ENCODE measurements around the gene CALN1. TPM values are rescaled to one million over a fixed set of nuclear protein-coding genes. Genes with fewer than 3 reads are reported as not detected.

CALN1 gene
- total RNA-seq, 1 experiment from 2014 or later: 0.05 TPM

DNA sequence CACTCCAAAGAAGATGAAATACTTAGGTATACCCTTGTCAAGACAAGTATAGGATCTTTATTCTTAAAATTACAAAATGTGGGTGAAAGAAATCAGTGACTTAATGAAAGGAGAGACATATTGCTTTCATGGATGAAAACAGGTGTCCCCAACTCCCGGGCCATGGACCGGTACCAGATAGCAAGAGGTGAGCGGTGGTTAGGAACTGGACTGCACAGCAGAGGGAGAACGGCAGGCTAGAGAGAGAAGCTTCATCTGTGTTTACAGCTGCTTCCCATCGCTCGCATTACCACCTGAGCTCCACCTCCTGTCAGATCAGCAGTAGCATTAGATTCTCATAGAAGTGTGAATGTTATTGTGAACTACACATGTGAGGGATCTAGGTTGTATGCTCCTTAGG, 408.9 kb downstream of the CALN1 start:
- Histone ChIP-seq H3K9me3 (ENCODE audit: control insufficient read depth, insufficient read depth, low read depth, low read length) (no peaks in the 10 kb centered on the region), H3K27me3 (ENCODE audit: control insufficient read depth, insufficient read depth, low read length) (no peaks in the 10 kb centered on the region), H3K36me3 (ENCODE audit: control insufficient read depth, insufficient read depth, low read length) (no peaks in the 10 kb centered on the region), H3K4me3 (ENCODE audit: low read depth in 2 of 2, low read length in 2 of 2) (no peak overlapping the region), H3K27ac (ENCODE audit: low read length) (no peak overlapping the region), H3K4me1 (ENCODE audit: control insufficient read depth, insufficient read depth, low read length) (no peaks in the 10 kb centered on the region)
- ChIA-PET CTCF (no interaction called here), POLR2A (no interaction called here)
- DNase-seq (ENCODE audit: low read depth, low spot score): no peak
- BruUV-seq (replicated peaks): no TSS peak
- no peak for TF ChIP-seq TCF7L2 (IDR thresholded peaks at IDR 0.05; ENCODE audit: low read depth, low read length)
- TF ChIP-seq, protein P1, sequence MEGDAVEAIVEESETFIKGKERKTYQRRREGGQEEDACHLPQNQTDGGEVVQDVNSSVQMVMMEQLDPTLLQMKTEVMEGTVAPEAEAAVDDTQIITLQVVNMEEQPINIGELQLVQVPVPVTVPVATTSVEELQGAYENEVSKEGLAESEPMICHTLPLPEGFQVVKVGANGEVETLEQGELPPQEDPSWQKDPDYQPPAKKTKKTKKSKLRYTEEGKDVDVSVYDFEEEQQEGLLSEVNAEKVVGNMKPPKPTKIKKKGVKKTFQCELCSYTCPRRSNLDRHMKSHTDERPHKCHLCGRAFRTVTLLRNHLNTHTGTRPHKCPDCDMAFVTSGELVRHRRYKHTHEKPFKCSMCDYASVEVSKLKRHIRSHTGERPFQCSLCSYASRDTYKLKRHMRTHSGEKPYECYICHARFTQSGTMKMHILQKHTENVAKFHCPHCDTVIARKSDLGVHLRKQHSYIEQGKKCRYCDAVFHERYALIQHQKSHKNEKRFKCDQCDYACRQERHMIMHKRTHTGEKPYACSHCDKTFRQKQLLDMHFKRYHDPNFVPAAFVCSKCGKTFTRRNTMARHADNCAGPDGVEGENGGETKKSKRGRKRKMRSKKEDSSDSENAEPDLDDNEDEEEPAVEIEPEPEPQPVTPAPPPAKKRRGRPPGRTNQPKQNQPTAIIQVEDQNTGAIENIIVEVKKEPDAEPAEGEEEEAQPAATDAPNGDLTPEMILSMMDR (IDR thresholded peaks at IDR 0.05): no peak
- TF ChIP-seq, protein P2, sequence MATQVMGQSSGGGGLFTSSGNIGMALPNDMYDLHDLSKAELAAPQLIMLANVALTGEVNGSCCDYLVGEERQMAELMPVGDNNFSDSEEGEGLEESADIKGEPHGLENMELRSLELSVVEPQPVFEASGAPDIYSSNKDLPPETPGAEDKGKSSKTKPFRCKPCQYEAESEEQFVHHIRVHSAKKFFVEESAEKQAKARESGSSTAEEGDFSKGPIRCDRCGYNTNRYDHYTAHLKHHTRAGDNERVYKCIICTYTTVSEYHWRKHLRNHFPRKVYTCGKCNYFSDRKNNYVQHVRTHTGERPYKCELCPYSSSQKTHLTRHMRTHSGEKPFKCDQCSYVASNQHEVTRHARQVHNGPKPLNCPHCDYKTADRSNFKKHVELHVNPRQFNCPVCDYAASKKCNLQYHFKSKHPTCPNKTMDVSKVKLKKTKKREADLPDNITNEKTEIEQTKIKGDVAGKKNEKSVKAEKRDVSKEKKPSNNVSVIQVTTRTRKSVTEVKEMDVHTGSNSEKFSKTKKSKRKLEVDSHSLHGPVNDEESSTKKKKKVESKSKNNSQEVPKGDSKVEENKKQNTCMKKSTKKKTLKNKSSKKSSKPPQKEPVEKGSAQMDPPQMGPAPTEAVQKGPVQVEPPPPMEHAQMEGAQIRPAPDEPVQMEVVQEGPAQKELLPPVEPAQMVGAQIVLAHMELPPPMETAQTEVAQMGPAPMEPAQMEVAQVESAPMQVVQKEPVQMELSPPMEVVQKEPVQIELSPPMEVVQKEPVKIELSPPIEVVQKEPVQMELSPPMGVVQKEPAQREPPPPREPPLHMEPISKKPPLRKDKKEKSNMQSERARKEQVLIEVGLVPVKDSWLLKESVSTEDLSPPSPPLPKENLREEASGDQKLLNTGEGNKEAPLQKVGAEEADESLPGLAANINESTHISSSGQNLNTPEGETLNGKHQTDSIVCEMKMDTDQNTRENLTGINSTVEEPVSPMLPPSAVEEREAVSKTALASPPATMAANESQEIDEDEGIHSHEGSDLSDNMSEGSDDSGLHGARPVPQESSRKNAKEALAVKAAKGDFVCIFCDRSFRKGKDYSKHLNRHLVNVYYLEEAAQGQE (IDR thresholded peaks at IDR 0.05; ENCODE audit: insufficient read depth in 1 of 2, low read depth in 2 of 2, low read length in 1 of 2): no peak
- TF ChIP-seq POLR2AphosphoS5 (IDR thresholded peaks at IDR 0.05; ENCODE audit: low read depth, low read length): no peak
- no peak for TF ChIP-seq SIN3A (IDR thresholded peaks at IDR 0.05; ENCODE audit: borderline replicate concordance, insufficient read depth, low read depth, low read length)
- in situ Hi-C loops (cut with HindIII; ENCODE audit: low pct_unique_long_range_greater_than_20kb, low sequenced_read_pairs) (no loop called here), intact Hi-C loops (cut with micrococcal nuclease; ENCODE audit: unreplicated experiment) (no loop called here)
- no peak for ATAC-seq

DNA sequence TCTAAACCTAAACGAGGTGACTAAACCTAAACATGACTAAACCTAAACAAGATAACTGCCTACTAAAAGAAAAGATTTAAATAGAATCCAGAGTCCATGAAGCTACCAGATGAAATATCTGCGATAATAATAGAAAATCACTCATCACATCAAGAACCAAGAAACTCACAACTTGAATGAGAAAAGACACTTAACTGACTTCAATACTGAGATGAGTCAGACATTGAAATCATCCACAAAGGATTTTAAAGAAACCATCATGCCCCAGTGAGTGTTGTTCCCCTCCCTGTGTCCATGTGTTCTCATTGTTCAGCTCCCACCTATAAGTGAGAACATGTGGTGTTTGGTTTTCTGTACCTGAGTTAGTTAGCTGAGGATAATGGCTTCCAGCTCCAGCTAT, 416.0 kb downstream of the CALN1 start:
- BruUV-seq (replicated peaks): no TSS peak
- intact Hi-C loops (cut with micrococcal nuclease; ENCODE audit: unreplicated experiment) (no loop called here), in situ Hi-C loops (cut with HindIII; ENCODE audit: low pct_unique_long_range_greater_than_20kb, low sequenced_read_pairs) (no loop called here)
- no peak overlapping the region for H3K4me3 ChIP-seq (ENCODE audit: low read depth in 2 of 2, low read length in 2 of 2)
- no peaks in the 10 kb centered on the region for H3K36me3 ChIP-seq (ENCODE audit: control insufficient read depth, insufficient read depth, low read length)
- DNase-seq (ENCODE audit: low read depth, low spot score) (no peak), ATAC-seq (no peak)
- ChIA-PET POLR2A (no interaction called here), CTCF (no interaction called here)
- no peak overlapping the region for H3K27ac ChIP-seq (ENCODE audit: low read length)
- TF ChIP-seq TCF7L2 (IDR thresholded peaks at IDR 0.05; ENCODE audit: low read depth, low read length) (no peak), POLR2AphosphoS5 (IDR thresholded peaks at IDR 0.05; ENCODE audit: low read depth, low read length) (no peak), SIN3A (IDR thresholded peaks at IDR 0.05; ENCODE audit: borderline replicate concordance, insufficient read depth, low read depth, low read length) (no peak)
- TF ChIP-seq, protein P2 (IDR thresholded peaks at IDR 0.05; ENCODE audit: insufficient read depth in 1 of 2, low read depth in 2 of 2, low read length in 1 of 2): no peak
- TF ChIP-seq, protein P1 (IDR thresholded peaks at IDR 0.05): no peak
- H3K4me1 ChIP-seq (ENCODE audit: control insufficient read depth, insufficient read depth, low read length): no peaks in the 10 kb centered on the region
- H3K27me3 ChIP-seq (ENCODE audit: control insufficient read depth, insufficient read depth, low read length): no peaks in the 10 kb centered on the region
- H3K9me3 ChIP-seq (ENCODE audit: control insufficient read depth, insufficient read depth, low read depth, low read length): no peaks in the 10 kb centered on the region

All from Panc1 (cell line).